Measurements from ENCODE around the gene UPF1.
"Not testable (repeated sequence)": the region's sequence is repeated elsewhere in the genome, so short reads cannot be mapped to it uniquely, and the experiment has no call there.

Gene UPF1

GRCh38 chr19:18910801-18911436, 79.2 kb downstream of the UPF1 start:
- no peak overlapping the region for H3K4me3 ChIP-seq (ENCODE audit: low read depth, low read length)

DNA sequence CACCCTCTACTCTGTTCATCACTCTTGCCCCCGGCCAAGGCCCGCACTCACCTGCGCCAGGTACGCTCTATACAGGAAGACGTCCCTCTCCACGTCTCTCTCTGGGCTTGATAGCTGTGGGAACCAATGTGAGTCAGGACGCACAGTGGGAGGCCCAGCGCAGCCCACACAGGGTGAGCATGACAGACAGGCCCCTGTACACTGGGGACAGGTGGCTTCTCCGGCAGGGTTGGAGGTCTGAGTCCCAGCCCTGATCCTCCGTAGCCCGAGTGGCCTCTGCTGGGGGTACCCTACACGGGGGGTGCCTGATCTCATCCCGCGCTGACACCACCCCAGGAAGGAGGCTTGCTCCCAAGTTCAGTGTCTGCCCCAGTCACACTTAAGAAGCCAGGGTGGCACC, 81.2 kb downstream of the UPF1 start:
- H3K4me3 ChIP-seq (ENCODE audit: low read depth, low read length): no peak overlapping the region

DNA sequence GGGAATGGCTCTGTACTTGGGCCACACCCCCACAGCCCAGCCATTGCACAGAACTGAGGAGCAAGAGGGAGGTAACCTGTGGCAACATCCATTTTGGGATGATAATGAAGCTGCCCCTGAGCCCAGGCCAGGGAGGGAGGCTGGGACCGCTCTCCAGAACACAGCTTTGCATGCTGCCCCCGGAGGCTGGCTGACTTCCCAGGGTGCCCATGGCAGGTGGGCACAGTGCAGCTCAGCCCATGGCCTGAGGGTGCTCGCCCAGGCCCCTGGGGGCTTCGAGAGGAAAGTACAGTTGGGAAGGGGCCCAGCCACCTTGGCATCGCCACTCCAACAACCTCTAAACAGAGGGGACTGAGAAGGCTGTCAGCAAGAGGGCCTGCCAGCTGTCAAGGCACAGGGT, 81.7 kb downstream of the UPF1 start:
- H3K4me3 ChIP-seq (ENCODE audit: low read depth, low read length): no peak overlapping the region

DNA sequence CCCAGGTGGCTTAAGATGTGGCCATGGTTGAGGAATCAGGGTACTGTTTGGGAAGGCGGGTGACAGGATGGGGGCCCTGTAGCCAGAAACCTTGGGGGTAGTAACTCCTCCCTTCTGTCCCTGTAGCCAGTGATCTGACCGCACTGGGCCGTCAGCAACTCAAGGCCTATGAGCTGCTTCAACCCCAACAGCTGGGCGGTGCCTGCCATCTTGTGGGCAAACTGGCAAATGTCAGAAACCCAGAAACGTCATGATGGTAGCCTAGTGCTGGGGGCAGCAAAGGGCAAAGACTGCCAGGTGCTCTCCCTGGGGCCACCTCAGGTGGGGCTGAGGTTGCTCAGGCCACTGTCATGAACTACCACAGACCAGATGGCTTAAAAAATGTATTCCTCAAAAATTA, 83.9 kb downstream of the UPF1 start:
- no peak overlapping the region for H3K4me3 ChIP-seq (ENCODE audit: low read depth, low read length)

- H3K4me3 ChIP-seq (ENCODE audit: low read depth, low read length): not testable (repeated sequence)
Observed at GRCh38 chr19:18917593-18917992, 85.8 kb downstream of the UPF1 start.

Data from iPS-11a (cell line).